Measurements from ENCODE around the gene FLT1.

FLT1 gene

DNA sequence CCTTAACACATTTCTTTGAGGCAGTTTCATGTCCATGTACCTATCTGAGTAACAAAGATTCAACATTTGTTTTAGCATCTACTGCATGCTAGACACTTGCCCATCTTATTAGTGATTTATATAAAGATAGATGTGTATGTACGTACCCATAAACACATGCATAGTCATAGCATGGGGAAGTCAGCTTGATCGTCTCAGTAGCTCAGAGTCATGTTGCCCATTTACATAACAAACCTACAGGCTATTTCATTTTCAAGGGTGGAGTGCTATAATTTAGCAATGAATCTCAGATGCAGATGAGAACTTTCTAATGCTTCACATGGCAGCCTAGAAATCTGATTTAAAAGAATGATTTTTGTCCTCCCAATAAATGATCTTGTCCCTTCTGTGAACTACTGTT is 23.5 kb downstream of the FLT1 start:
- Histone ChIP-seq H3K36me3 (ENCODE audit: insufficient read depth) (no peaks in the 10 kb centered on the region), H2AFZ (ENCODE audit: low read depth) (no peak overlapping the region), H4K20me1 (ENCODE audit: insufficient read depth) (no peaks in the 10 kb centered on the region), H3K27ac (no peak overlapping the region), H3K27me3 (ENCODE audit: insufficient read depth, low read depth) (no peaks in the 10 kb centered on the region), H3K4me1 (ENCODE audit: low read depth, poor library complexity, severe bottlenecking) (no peaks in the 10 kb centered on the region), H3K4me3 (IDR thresholded peaks at IDR 0.05; ENCODE audit: insufficient read depth, low read depth, low read length) (no peak overlapping the region), H3K4me2 (no peak overlapping the region), H3K79me2 (ENCODE audit: insufficient read depth, low read depth) (no peaks in the 10 kb centered on the region), H3K9ac (no peak overlapping the region)
- no peak for TF ChIP-seq CTCF (conservative IDR thresholded peaks at IDR 0.05; ENCODE audit: low read depth, low read length)

- Histone ChIP-seq H3K4me1 (ENCODE audit: low read depth, poor library complexity, severe bottlenecking) (no peaks in the 10 kb centered on the region), H3K9ac (no peak overlapping the region), H3K36me3 (ENCODE audit: insufficient read depth) (no peaks in the 10 kb centered on the region), H4K20me1 (ENCODE audit: insufficient read depth) (no peaks in the 10 kb centered on the region), H3K4me2 (no peak overlapping the region), H2AFZ (ENCODE audit: low read depth) (no peak overlapping the region), H3K4me3 (IDR thresholded peaks at IDR 0.05; ENCODE audit: insufficient read depth, low read depth, low read length) (no peak overlapping the region), H3K79me2 (ENCODE audit: insufficient read depth, low read depth) (no peaks in the 10 kb centered on the region), H3K27ac (no peak overlapping the region), H3K27me3 (ENCODE audit: insufficient read depth, low read depth) (no peaks in the 10 kb centered on the region)
- no peak for TF ChIP-seq CTCF (conservative IDR thresholded peaks at IDR 0.05; ENCODE audit: low read depth, low read length)
Measured at GRCh38 chr13:28470296-28470695, 24.6 kb downstream of the FLT1 start.

GRCh38 chr13:28469316-28469715 is 25.6 kb downstream of the FLT1 start:
- H3K4me2 ChIP-seq = no peak overlapping the region
- H3K36me3 ChIP-seq (ENCODE audit: insufficient read depth) = no peaks in the 10 kb centered on the region
- H3K79me2 ChIP-seq (ENCODE audit: insufficient read depth, low read depth) = no peaks in the 10 kb centered on the region
- H2AFZ ChIP-seq (ENCODE audit: low read depth) = no peak overlapping the region
- no peak overlapping the region for H3K4me3 ChIP-seq (IDR thresholded peaks at IDR 0.05; ENCODE audit: insufficient read depth, low read depth, low read length)
- TF ChIP-seq CTCF (conservative IDR thresholded peaks at IDR 0.05; ENCODE audit: low read depth, low read length) = no peak
- H3K9ac ChIP-seq = no peak overlapping the region
- no peaks in the 10 kb centered on the region for H3K27me3 ChIP-seq (ENCODE audit: insufficient read depth, low read depth)
- no peaks in the 10 kb centered on the region for H3K4me1 ChIP-seq (ENCODE audit: low read depth, poor library complexity, severe bottlenecking)
- no peaks in the 10 kb centered on the region for H4K20me1 ChIP-seq (ENCODE audit: insufficient read depth)
- no peak overlapping the region for H3K27ac ChIP-seq

DNA sequence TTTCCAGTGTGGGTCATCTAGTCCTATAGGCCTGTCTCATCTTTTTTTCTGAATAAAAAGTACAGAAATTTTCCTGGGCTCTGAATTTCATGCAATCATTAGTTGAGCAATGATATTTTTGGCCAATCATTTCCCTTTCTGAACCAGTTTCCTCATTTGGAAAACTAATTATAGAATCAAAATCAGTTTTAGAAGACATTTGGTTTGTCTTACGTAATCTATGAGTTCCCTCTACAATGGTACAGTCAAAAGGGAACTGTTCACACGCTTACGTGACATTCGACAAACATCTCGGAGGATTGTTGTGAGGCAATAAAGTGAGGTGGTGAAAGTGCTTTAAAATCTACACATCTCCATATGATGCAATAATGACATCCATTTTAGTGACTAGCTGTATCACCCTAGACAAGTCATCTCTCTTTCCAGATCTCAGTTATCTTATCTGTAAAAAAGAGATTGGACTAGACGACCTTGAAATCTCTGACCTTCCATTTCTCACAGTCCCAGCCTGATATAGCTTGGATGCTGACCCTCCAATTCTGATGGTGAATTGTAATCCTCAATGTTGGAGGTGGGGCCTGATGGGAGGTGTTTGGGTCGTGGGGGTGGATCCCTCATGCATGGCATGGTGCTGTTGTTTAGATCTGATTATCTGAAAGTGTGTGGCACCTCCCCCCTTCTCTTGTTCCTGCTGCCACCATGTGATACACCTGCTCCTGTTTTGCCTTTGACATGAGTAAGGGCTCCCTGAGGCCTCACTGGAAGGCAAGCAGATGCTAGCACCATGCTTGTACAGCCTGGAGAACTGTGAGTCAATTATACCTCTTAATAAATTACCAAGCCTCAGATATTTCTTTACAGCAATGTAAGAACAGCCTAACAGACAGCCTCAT is 26.7 kb downstream of the FLT1 start:
- no peak overlapping the region for H3K4me3 ChIP-seq (IDR thresholded peaks at IDR 0.05; ENCODE audit: insufficient read depth, low read depth, low read length)
- no peak overlapping the region for H3K9ac ChIP-seq
- no peak for TF ChIP-seq CTCF (conservative IDR thresholded peaks at IDR 0.05; ENCODE audit: low read depth, low read length)
- H3K4me2 ChIP-seq = no peak overlapping the region
- H3K36me3 ChIP-seq (ENCODE audit: insufficient read depth) = no peaks in the 10 kb centered on the region
- H3K79me2 ChIP-seq (ENCODE audit: insufficient read depth, low read depth) = no peaks in the 10 kb centered on the region
- no peak overlapping the region for H2AFZ ChIP-seq (ENCODE audit: low read depth)
- no peaks in the 10 kb centered on the region for H3K4me1 ChIP-seq (ENCODE audit: low read depth, poor library complexity, severe bottlenecking)
- no peaks in the 10 kb centered on the region for H3K27me3 ChIP-seq (ENCODE audit: insufficient read depth, low read depth)
- no peaks in the 10 kb centered on the region for H4K20me1 ChIP-seq (ENCODE audit: insufficient read depth)
- no peak overlapping the region for H3K27ac ChIP-seq
